Peyer's patch (tissue), 4 donors: ENCODE results near the gene SCYL1.

Experiments
- CTCF ChIP-seq, 6 experiments: fragments of 450-650 bp in 4 of 6; fragments of 200-600 bp in 2 of 6; sonication (generic) in 1 of 6; IDR thresholded peaks; one replicate each; pipeline ENCODE4 v1.5.1; 2017 to 2019; ENCODE audit warnings: antibody characterized with exemption in 6 of 6, mild to moderate bottlenecking in 3 of 6, moderate library complexity in 1 of 6
- POLR2A ChIP-seq, 2 donors: fragments of 450-650 bp; IDR thresholded peaks; one replicate each; pipeline ENCODE4 v1.5.1; 2017; ENCODE audit warnings: antibody characterized with exemption in 2 of 2, mild to moderate bottlenecking in 2 of 2, moderate library complexity in 2 of 2

GRCh38 chr11:65530157-65530496 lies 5.2 kb downstream of the SCYL1 start:
- no peak for TF ChIP-seq CTCF (IDR thresholded peaks at IDR 0.05)
- TF ChIP-seq POLR2A (IDR thresholded peaks at IDR 0.05): no peak
